Stimulated activated CD8-positive, alpha-beta memory T cell treated with anti-CD3 and anti-CD28 coated beads, Interleukin-7, amount 100 ng/mL, for 1 hour (primary cell): ENCODE results near the gene PHACTR4.
"Not testable (repeated sequence)": the region's sequence is repeated elsewhere in the genome, so short reads cannot be mapped to it uniquely, and the experiment has no call there.

Experiments
- DNase-seq, 2 donors: peaks; one replicate each; pipeline ENCODE4 v3.0.0-alpha.2; 2020; ENCODE audit warnings: low read depth in 2 of 2

The PHACTR4 gene

DNA sequence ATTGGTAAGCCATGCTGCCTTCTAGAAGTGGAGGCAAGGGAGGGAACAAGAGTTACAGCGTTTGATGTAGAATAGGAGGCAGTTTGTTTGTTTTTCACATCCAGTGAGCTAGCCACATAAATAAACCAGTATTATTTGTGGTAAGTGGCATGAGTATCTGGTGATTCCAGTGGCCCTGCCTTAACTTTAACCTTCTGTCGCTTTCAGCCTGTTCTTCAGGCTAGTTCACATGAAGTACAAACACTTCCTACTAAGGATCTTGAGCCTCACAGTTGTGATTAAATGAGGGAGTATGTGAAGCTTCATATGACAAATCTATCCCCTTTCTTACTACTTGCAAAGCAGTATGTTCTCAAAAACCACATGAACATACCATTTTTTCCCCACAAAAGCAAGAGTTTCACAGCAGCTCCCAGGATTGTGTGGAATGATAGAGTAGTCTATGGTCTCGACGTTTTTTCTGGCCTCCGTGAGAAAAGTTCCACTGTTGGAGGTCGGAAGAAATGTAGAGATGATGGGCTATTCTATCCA, 59.5 kb downstream of the PHACTR4 start:
- no peak for DNase-seq

GRCh38 chr1:28436211-28436769, 66.8 kb downstream of the PHACTR4 start:
- DNase-seq = no peak

GRCh38 chr1:28437264-28437923, 67.9 kb downstream of the PHACTR4 start:
- DNase-seq = no peak

GRCh38 chr1:28437924-28438699, 68.6 kb downstream of the PHACTR4 start:
- DNase-seq = no peak

DNA sequence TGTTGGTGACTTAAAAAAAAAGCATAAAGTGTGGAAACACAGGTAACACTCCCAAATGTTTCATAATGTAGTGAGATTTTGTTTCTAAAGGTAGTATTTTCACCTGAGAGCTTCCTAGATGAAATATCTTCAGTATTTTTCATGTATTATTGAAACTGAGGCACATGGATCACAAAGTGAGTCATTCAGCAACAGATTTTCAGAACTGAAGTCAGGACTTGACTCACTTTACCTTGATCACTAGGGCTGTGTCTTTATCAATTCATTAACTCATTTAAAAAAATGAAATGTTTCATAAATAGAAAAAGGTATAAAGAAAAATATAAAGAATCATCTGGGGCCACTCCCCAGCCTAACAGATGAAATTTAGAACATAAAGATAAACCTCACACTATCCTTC, 69.8 kb downstream of the PHACTR4 start:
- DNase-seq = no peak

DNA sequence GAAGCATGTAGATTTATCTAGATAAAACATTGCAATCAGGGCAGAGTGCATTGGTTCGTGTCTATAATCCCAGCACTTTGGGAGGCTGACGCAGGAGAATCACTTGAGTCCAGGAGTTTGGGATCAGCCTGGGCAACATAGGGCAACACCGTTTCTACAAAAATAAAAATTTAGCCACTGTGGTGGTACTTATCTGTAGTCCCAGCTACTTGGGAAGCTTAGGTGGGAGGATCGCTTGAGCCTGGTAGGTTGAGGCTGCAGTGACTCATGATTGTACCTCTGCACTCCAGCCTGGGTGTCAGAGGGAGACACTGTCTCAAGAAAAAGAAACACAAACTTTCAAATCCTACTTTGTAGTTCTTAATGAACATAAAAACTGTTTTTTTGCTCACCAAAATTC, 72.1 kb downstream of the PHACTR4 start:
- DNase-seq = no peak

DNA sequence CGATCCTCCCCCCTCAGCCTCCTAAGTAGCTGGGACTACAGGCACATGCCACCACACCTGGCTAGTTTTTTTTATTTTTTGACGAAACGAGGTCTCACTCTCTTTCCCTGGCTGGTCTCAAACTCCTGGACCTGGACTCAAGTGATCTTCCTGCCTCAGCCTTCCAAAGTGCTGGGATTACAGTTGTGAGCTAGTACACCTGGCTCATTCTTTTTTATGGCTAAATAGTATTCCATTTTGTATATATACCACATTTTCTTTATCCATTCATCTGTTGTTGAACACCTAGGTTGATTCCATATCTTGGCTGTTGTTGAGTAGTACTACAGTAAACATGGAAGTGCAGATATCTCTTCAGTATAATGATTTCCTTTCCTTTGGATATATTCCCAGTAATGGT, 74.0 kb downstream of the PHACTR4 start:
- DNase-seq = no peak

- DNase-seq = no peak
Observed at GRCh38 chr1:28447679-28448078, 78.1 kb downstream of the PHACTR4 start.

DNA sequence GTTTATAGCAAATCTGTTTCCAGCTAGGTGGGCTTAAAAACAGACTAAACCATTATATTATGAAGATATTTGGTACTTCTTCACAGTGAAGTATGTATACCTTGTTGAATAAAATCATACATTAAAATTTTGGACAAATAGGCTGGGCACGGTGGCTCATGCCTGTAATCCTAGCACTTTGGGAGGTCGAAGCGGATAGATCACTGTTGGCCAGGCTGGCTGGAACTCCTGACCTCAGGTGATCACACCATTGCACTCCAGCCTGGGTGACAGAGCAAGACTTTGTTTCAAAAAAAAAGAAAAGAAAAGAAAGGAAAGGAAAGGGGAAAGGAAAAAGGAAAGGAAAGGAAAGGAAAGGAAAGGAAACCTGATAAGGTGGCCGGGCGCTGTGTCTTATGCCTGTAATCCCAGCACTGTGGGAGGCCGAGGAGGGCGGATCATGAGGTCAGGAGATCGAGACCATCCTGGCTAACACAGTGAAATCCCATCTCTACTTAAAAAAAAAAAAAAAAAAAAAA, 78.6 kb downstream of the PHACTR4 start:
- not testable (repeated sequence) for DNase-seq

DNA sequence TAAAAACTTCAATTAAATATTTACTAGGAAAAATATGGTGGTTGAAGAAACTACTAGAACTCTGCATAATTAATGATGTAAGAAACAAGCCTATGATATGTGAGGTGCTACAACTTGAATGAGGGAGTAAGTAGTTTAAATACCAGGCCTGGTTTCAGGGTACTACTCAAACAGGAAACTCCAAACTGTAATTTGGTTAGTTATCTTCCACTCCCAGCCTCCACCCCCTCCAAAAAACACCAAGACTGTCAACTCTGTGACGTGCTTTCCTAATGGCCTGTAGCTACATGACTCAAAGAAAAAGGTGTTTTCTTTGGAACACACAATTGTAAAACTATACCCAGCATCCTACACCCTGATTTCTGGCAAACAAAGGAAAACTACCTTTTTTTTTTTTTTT, 80.4 kb downstream of the PHACTR4 start:
- no peak for DNase-seq

DNA sequence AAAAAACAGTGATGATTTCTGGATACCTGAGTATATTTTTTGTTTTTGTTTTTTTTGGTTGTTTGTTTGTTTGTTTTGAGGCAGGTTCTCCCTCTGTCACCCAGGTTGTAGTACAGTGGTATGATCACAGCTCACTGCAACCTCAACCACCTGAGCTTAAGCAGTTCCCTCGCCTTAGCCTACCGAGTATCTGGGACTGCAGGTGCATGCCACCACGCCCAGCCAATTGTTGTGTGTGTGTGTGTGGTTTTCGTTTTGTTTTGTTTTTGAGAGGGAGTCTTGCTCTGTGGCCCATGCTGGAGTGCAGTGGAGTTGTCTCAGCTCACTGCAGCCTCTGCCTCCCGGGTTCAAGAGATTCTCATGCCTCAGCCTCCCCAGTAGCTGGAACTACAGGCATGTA, 81.0 kb downstream of the PHACTR4 start:
- no peak for DNase-seq

GRCh38 chr1:28451011-28451410, 81.5 kb downstream of the PHACTR4 start:
- no peak for DNase-seq

DNA sequence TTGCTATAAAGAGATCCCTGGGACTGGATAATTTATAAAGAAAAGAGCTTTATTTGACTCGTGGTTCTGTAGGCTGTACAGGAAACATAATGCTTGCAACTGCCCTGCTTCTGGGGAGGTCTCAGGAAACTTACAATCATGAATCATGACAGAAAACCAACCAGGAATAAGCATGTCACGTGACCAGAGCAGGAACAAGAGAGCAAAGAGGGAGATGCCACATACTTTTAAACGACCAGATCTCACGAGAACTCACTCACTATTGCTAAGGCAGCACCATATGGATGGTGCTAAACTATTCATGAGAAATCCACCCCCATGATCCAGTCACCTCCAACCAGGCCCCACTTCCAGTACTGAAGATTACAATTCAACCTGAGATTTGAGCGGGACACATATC, 86.5 kb downstream of the PHACTR4 start:
- no peak for DNase-seq

DNA sequence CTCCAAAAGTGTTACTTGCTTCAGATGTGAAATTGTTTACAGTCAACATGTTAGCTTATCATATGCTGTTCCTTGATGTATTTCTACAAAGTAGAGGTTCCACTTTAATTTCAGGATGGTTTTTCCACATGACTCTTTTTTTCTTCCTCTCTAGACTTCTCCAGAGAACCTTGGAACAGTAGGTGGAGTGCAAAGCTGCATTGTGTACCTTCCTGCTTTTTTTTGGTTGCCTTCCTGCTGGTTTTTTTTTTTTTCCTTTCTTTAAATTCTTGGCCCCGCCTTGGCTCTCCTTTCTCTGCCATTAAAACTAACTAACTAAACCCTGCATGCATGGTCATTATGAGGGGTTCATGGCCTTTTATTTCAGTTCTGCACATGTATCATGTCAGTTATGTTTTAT, 88.1 kb downstream of the PHACTR4 start:
- no peak for DNase-seq

DNA sequence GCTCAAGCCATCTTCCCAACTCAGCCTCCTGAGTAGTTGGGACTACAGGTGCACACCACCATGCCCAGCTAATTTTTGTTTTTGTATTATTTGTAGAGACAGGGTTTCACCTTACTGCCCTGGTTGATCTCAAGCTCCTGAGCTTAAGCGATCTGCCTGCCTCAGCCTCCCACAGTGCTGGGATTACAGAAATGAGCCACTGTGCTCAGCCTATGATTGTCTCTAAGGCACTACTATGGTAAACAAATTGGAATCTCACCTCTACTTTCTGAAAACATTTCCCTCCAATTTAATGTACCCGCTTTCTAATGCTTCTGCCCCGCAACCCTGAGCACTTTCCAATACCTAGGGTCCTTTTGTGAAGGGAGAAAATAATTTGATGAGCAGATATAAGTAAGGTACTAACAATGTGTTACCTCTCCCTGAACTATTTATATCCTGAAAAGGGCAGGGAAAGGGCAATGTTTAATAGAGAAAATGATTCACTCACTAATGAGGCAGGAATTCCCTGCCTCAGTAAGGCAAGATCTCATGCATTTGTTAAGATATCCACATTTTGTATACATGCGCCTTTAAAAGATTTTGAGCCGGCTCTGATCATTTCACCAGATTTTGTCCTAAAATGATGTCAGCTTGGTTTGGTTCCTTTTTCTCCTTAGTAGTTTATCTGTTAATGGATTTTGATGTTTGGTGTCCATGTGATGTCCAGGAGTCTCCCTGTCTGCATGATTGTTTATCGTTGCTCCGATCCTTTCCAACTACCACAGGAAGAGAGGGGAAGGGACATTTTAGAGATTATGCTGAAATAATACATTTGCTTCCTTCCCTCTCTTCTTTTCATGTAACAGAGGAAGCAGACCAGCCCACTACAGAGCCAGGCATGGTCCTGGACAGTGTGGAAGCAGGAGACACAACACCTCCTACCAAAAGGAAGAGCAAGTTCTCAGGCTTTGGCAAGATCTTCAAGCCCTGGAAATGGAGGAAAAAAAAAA, 89.0 kb downstream of the PHACTR4 start:
- no peak for DNase-seq

DNA sequence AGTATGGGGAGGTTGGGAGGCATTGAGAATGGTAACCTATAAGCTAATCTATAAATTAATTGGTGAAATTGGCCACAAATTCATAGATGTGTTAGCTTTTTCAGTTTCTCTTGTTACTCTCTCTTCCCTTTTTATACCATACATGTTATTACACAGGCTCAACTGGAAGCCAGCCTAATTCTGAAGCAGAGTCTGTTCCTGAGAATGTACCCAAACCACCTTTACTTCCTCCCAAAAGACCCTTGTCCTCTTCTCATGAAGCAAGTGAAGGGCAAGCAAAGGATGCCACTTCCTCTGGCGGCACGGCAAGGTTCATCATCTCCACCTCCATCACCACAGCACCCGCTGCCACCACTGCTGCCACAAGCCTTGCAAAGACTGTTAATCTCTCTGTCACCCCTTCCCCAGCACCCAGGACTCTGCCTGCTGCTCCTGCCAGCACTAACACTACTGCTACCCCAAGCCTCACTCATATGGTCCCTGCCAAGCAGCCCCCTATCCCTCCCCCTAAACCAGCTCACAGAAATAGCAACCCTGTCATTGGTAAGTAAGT, 96.8 kb downstream of the PHACTR4 start:
- no peak for DNase-seq

DNA sequence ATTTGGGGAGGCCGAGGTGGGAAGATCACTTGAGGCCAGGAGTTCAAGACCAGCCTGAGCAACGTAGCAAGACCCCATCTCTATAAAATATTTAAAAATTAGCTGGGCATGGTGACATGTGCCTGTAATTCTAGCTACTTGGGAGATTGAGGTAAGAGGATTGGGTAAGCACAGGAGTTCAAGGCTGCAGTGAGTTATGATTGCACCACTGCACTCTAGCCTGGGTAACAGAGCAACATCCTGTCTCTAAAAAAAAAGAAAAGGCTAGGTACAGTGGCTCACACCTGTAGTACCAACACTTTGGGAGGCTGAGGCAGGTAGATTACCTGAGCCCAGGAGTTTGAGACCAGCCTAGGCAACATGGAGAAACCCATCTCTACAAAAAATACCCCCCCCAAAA, 100.6 kb downstream of the PHACTR4 start:
- DNase-seq = no peak

- not testable (repeated sequence) for DNase-seq
Observed at GRCh38 chr1:28479497-28479896, 110.0 kb downstream of the PHACTR4 start.

GRCh38 chr1:28480308-28480707, 110.8 kb downstream of the PHACTR4 start:
- no peak for DNase-seq

DNA sequence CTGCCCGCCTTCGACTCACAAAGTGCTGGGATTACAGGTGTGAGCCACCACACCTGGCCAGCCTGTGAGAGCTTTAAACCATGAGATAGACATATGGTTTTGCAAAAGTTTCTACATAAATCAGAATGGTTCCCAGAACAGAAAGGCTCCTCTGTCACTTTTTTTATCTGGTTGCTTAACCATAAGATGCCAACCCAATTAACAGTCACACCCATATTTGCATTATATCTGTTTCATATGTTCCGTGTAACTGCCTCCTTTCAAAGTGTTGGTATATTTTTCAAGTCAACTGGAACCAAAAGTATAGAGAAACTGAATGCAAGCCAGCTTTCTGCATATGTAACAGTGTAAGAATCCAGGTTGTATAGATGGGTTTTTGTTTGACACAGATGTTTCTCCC, 112.6 kb downstream of the PHACTR4 start:
- DNase-seq = no peak

DNA sequence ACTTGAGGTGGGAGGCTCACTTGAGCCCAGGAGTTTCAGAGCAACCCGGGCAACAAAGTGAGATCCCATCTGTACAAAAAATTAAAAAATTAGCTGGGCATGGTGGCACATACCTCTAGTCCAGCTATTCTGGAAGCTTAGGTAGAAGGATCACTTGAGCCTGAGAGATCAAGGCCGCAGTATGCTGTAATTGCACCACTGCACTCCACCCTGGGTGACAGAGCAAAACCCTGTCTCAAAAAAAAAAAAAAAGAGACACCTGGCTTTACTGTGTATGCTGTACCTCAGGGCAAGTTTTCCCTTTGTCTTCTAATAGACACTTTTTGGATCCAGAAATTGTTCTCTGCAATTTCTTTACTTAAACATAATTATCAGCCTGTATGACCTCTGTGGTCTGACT, 113.2 kb downstream of the PHACTR4 start:
- DNase-seq = no peak
